Keratinocyte (primary cell): ENCODE data around the gene MIR17HG. TPM values are rescaled to one million over a fixed set of nuclear protein-coding genes. Genes with fewer than 3 reads are reported as not detected.

ENCODE experiments used
- DNase-seq: peaks from one replicate; pipeline ENCODE4 v3.0.0-alpha.2; 2011; ENCODE audit warnings: low read depth, missing footprints, low spot score
- FAIRE-seq: peaks from 2 replicates; lab custom pipeline; 2011; peaks lifted over from hg19 to GRCh38; lab: Jason Lieb, UNC
- H2AFZ ChIP-seq: 2 replicates; pipeline ENCODE4 v1.6.0; 2012; ENCODE audit warnings: low read length, control low read depth, inconsistent platforms; ENCODE audit not compliant: control insufficient read depth
- H3K27ac ChIP-seq: 2 replicates; pipeline ENCODE4 v1.5.1; 2011; ENCODE audit warnings: low read length; ENCODE audit not compliant: control insufficient read depth, insufficient read depth
- H3K27me3 ChIP-seq: 3 replicates; pipeline ENCODE4 v1.6.0; 2011; ENCODE audit warnings: low read length; ENCODE audit not compliant: control insufficient read depth, insufficient read depth; ENCODE audit errors: extremely low read depth
- H3K36me3 ChIP-seq, 2 experiments: 2 replicates in 1 of 2; 3 replicates in 1 of 2; pipeline ENCODE4 v1.5.1; 2011; ENCODE audit warnings: low read length in 2 of 2, mild to moderate bottlenecking in 1 of 2; ENCODE audit not compliant: control insufficient read depth in 2 of 2, insufficient read depth in 2 of 2; ENCODE audit errors: extremely low read depth in 1 of 2
- H3K4me1 ChIP-seq: 3 replicates; pipeline ENCODE4 v1.5.1; 2011; ENCODE audit warnings: low read length; ENCODE audit not compliant: control insufficient read depth, insufficient read depth; ENCODE audit errors: extremely low read depth
- H3K4me2 ChIP-seq: 3 replicates; pipeline ENCODE4 v1.6.0; 2011; ENCODE audit warnings: low read depth, low read length; ENCODE audit not compliant: control insufficient read depth, insufficient read depth; ENCODE audit errors: extremely low read depth
- H3K4me3 ChIP-seq, 3 experiments: fragments of 200-600 bp in 1 of 3; sonication (generic) in 1 of 3; 2 replicates in 2 of 3; 3 replicates in 1 of 3; pipeline ENCODE4 v1.5.1; 2011 to 2016; ENCODE audit warnings: low read length in 3 of 3, mild to moderate bottlenecking in 3 of 3, control low read depth in 2 of 3, inconsistent platforms in 1 of 3, low read depth in 1 of 3, mixed read lengths in 1 of 3, mixed run types in 1 of 3, moderate library complexity in 1 of 3; ENCODE audit not compliant: control insufficient read depth in 2 of 3, insufficient read depth in 2 of 3; ENCODE audit errors: extremely low read depth in 1 of 3
- H3K79me2 ChIP-seq: 2 replicates; pipeline ENCODE4 v1.6.0; 2012; ENCODE audit warnings: low read length; ENCODE audit not compliant: control insufficient read depth, insufficient read depth
- H3K9ac ChIP-seq: 3 replicates; pipeline ENCODE4 v1.6.0; 2011; ENCODE audit warnings: low read length; ENCODE audit not compliant: control insufficient read depth, insufficient read depth; ENCODE audit errors: extremely low read depth
- H3K9me1 ChIP-seq: 3 replicates; pipeline ENCODE4 v1.6.0; 2011; ENCODE audit warnings: low read length; ENCODE audit not compliant: control insufficient read depth, insufficient read depth; ENCODE audit errors: extremely low read depth
- H3K9me3 ChIP-seq: 2 replicates; pipeline ENCODE4 v1.5.1; 2012; ENCODE audit warnings: low read depth, low read length; ENCODE audit not compliant: control insufficient read depth
- H4K20me1 ChIP-seq: 3 replicates; pipeline ENCODE4 v1.6.0; 2011; ENCODE audit warnings: low read length; ENCODE audit not compliant: control insufficient read depth, insufficient read depth; ENCODE audit errors: extremely low read depth
- CTCF ChIP-seq, 3 experiments: IDR thresholded peaks in 1 of 3; conservative IDR thresholded peaks in 1 of 3; optimal IDR thresholded peaks in 1 of 3; 2 replicates in 2 of 3; 3 replicates in 1 of 3; pipeline versions ENCODE3 to v1.5.1; 2011; ENCODE audit warnings: low read length in 3 of 3, mild to moderate bottlenecking in 3 of 3, moderate library complexity in 2 of 3, control low read depth in 1 of 3, inconsistent platforms in 1 of 3; ENCODE audit not compliant: insufficient read depth in 2 of 3; ENCODE audit errors: extremely low read depth in 1 of 3
- EZH2 ChIP-seq: IDR thresholded peaks from one replicate; pipeline ENCODE4 v1.6.1; 2012; ENCODE audit warnings: inconsistent platforms, mild to moderate bottlenecking, low read length, moderate library complexity
- dilution Hi-C: fragments of 300-500 bp; cut with MboI; formaldehyde crosslinking; loops from one replicate; pipeline ENCODE4 v1.7.0; 2020; ENCODE audit warnings: low sequenced_read_pairs; ENCODE audit not compliant: extremely low pct_ligation_motif_present
- polyA plus RNA-seq, 5 experiments: library from polyadenylated mRNA; depleted of rRNA in 3 of 5; stranded (reverse) in 3 of 5; stranded (forward) in 1 of 5; unstranded in 1 of 5; fragments of >200 nt; gene quantifications; 1 replicate in 1 of 5; 2 replicates in 3 of 5; 3 replicates in 1 of 5; pipeline versions ENCODE4 v1.2.1 to v1.2.3, GENCODE V29; 2011 to 2012; ENCODE audit warnings: missing spikeins in 2 of 5, low read depth in 1 of 5, low replicate concordance in 1 of 5

Gene MIR17HG
- polyA plus RNA-seq, 1 donor (not counting 4 experiments of a cell fraction or from before 2014, with no cell fraction given): 2.9 TPM

GRCh38 chr13:91302111-91302510, 45.4 kb upstream of the MIR17HG start:
- Histone ChIP-seq H3K27ac (no peak overlapping the region), H3K4me1 (no peaks in the 10 kb centered on the region), H3K27me3 (no peaks in the 10 kb centered on the region), H3K9me1 (no peaks in the 10 kb centered on the region), H3K79me2 (no peaks in the 10 kb centered on the region), H4K20me1 (no peaks in the 10 kb centered on the region), H2AFZ (no peak overlapping the region), H3K9ac (no peak overlapping the region), H3K4me2 (no peak overlapping the region), H3K4me3 (no peak overlapping the region), H3K9me3 (no peaks in the 10 kb centered on the region), H3K36me3 (no peaks in the 10 kb centered on the region)
- no peak for DNase-seq
- no peak for FAIRE-seq
- TF ChIP-seq CTCF (optimal IDR thresholded peaks at IDR 0.05 in 1 of 3, IDR thresholded peaks at IDR 0.05 in 1 of 3, conservative IDR thresholded peaks at IDR 0.05 in 1 of 3; ENCODE audit: extremely low read depth in 1 of 3, insufficient read depth in 2 of 3, low read length in 3 of 3): no peak
- TF ChIP-seq EZH2: no peak
- dilution Hi-C loops: no loop called here

GRCh38 chr13:91303031-91303430, 44.5 kb upstream of the MIR17HG start:
- Histone ChIP-seq H3K36me3 (no peaks in the 10 kb centered on the region), H2AFZ (no peak overlapping the region), H3K4me2 (no peak overlapping the region), H3K27ac (no peak overlapping the region), H3K27me3 (no peaks in the 10 kb centered on the region), H3K4me1 (no peaks in the 10 kb centered on the region), H3K9ac (no peak overlapping the region), H3K9me1 (no peaks in the 10 kb centered on the region), H4K20me1 (no peaks in the 10 kb centered on the region), H3K9me3 (no peaks in the 10 kb centered on the region), H3K79me2 (no peaks in the 10 kb centered on the region), H3K4me3 (no peak overlapping the region)
- FAIRE-seq (no peak), DNase-seq (no peak)
- TF ChIP-seq EZH2: no peak
- no peak for TF ChIP-seq CTCF (optimal IDR thresholded peaks at IDR 0.05 in 1 of 3, IDR thresholded peaks at IDR 0.05 in 1 of 3, conservative IDR thresholded peaks at IDR 0.05 in 1 of 3; ENCODE audit: extremely low read depth in 1 of 3, insufficient read depth in 2 of 3, low read length in 3 of 3)
- dilution Hi-C loops: no loop called here
